ENCODE data around the gene OR4B1. TPM values are rescaled to one million over a fixed set of nuclear protein-coding genes. Genes with fewer than 3 reads are reported as not detected.

Gene OR4B1
- not detected in 5 replicates for total RNA-seq (2022; extraction: Qiagen RNA extraction; ENCODE audit: low read depth)

GRCh38 chr11:48216510-48216909, at the start of gene OR4B1:
OR4B1 (plus strand) TSS chr11:48216810; CDS start chr11:48216810, 0 bp downstream.

DNA sequence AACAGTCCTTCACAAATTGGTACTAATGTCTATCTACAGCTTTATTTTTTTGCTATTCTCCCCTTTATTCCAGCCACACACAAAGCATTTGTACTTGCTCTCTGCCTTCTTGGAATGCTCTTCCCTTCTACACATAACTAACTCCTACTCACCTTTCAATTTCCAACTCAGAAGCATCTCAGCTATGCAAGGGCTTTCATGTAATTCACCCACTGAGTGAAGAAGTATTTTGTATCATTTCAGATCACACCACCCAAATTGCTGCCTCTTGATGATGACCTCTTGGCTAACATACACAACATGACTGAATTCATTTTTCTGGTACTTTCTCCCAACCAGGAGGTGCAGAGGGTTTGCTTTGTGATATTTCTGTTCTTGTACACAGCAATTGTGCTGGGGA, 28.2 kb downstream of the OR4B1 start, which contains the start of gene OR4X2:
TSS of gene OR4X2 (plus strand) at position 301 of the 400 bp plus-strand sequence. CDS start at position 301, 0 bp downstream.

DNA sequence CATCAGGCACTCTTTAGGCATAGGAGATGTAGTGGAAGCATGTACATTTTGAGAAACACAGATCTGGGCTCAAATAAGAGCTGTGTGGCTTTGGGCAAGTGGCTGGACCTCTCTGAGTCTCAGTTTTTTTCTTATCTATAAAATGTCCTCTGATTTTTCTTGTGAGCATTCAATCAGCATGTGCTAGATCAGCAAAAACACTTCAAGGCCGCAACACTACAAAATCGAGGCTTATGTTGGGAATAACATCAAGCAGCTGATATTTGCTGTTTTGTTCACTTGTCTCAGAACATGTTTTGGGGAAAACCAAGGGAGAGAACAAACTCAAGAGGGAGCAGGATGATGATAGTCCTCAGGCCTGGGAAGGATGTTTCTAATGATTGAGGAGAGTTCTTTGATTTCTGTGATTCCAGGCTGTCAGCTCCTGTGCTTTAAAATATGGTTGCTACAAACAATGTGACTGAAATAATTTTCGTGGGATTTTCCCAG, 46.9 kb downstream of the OR4B1 start, which contains the start of gene OR4X1:
TSS of gene OR4X1 (plus strand) at position 439 of the 489 bp plus-strand sequence. CDS start at position 439, 0 bp downstream.

Other genes starting within 250 kb of the OR4B1 start
- 34.6 to 49.3 TPM (median 47.1 TPM) in 5 replicates for gene PTPRJ, start 236.3 kb upstream of the OR4B1 start, total RNA-seq (2022; extraction: Qiagen RNA extraction; ENCODE audit: low read depth)
- not detected in 5 replicates for gene OR4X2, start 28.3 kb downstream of the OR4B1 start, total RNA-seq (2022; extraction: Qiagen RNA extraction; ENCODE audit: low read depth)
- not detected in 5 replicates for gene OR4X1, start 47.1 kb downstream of the OR4B1 start, total RNA-seq (2022; extraction: Qiagen RNA extraction; ENCODE audit: low read depth)
- not detected in 5 replicates for gene OR4S1, start 89.4 kb downstream of the OR4B1 start, total RNA-seq (2022; extraction: Qiagen RNA extraction; ENCODE audit: low read depth)
- not detected in 5 replicates for gene OR4C3, start 108.1 kb downstream of the OR4B1 start, total RNA-seq (2022; extraction: Qiagen RNA extraction; ENCODE audit: low read depth)
- gene OR4C5, start 149.7 kb downstream of the OR4B1 start, total RNA-seq (2022; extraction: Qiagen RNA extraction; ENCODE audit: low read depth), result not detected in 5 replicates